C4-2B (cell line): ENCODE data around the gene AMDHD2.

Experiments
- ZFX ChIP-seq: fragments of 450-650 bp; IDR thresholded peaks from 2 replicates; pipeline ENCODE4 v1.6.1; 2017
- TF ChIP-seq, protein P1 (sequence below): fragments of 450-650 bp; conservative IDR thresholded peaks from 2 replicates; pipeline ENCODE4 v1.5.1; 2017; ENCODE audit warnings: mild to moderate bottlenecking

DNA sequence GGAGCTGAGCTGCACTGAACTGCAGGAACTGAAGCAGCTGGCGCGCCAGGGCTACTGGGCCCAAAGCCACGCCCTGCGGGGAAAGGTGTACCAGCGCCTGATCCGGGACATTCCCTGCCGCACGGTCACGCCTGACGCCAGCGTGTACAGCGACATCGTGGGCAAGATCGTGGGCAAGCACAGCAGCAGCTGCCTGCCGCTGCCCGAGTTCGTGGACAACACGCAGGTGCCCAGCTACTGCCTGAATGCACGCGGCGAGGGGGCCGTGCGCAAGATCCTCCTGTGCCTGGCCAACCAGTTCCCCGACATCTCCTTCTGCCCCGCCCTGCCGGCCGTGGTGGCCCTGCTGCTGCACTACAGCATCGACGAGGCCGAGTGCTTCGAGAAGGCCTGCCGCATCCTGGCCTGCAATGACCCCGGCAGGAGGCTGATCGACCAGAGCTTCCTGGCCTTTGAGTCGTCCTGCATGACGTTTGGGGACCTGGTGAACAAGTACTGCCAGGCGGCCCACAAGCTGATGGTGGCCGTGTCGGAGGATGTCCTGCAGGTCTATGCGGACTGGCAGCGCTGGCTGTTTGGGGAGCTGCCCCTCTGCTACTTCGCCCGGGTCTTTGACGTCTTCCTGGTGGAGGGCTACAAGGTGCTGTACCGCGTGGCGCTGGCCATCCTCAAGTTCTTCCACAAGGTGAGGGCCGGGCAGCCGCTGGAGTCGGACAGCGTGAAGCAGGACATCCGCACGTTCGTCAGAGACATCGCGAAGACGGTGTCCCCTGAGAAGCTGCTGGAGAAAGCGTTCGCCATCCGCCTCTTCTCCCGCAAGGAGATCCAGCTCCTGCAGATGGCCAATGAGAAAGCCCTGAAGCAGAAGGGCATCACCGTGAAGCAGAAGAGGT is 23.7 kb upstream of the AMDHD2 start:
- TF ChIP-seq, protein P1, sequence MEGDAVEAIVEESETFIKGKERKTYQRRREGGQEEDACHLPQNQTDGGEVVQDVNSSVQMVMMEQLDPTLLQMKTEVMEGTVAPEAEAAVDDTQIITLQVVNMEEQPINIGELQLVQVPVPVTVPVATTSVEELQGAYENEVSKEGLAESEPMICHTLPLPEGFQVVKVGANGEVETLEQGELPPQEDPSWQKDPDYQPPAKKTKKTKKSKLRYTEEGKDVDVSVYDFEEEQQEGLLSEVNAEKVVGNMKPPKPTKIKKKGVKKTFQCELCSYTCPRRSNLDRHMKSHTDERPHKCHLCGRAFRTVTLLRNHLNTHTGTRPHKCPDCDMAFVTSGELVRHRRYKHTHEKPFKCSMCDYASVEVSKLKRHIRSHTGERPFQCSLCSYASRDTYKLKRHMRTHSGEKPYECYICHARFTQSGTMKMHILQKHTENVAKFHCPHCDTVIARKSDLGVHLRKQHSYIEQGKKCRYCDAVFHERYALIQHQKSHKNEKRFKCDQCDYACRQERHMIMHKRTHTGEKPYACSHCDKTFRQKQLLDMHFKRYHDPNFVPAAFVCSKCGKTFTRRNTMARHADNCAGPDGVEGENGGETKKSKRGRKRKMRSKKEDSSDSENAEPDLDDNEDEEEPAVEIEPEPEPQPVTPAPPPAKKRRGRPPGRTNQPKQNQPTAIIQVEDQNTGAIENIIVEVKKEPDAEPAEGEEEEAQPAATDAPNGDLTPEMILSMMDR, result no peak
- no peak for TF ChIP-seq ZFX
